Chondrocyte (in vitro differentiated cells): ENCODE measurements around the gene FAN1. TPM values are rescaled to one million over a fixed set of nuclear protein-coding genes. Genes with fewer than 3 reads are reported as not detected.
A peak's percentile ranks its signal among the peaks of the same experiment; 100 is the strongest.

Experiments
- DNase-seq: peaks from one replicate; pipeline ENCODE4 v3.0.0; 2021; ENCODE audit warnings: mixed read lengths, low spot score
- H3K27ac Mint-ChIP-seq: one replicate; pipeline ENCODE4 v1.8.0; 2021; ENCODE audit warnings: mild to moderate bottlenecking, moderate library complexity, mixed read lengths; ENCODE audit not compliant: unreplicated experiment
- H3K27me3 Mint-ChIP-seq: 2 replicates; pipeline ENCODE4 v1.8.0; 2021; ENCODE audit warnings: low read depth, mixed read lengths
- H3K36me3 Mint-ChIP-seq: 2 replicates; pipeline ENCODE4 v1.8.0; 2021; ENCODE audit warnings: low read depth, mixed read lengths
- H3K4me1 Mint-ChIP-seq: 2 replicates; pipeline ENCODE4 v1.8.0; 2021; ENCODE audit warnings: low read depth, mild to moderate bottlenecking, mixed read lengths
- H3K4me3 Mint-ChIP-seq: one replicate; pipeline ENCODE4 v1.8.0; 2021; ENCODE audit warnings: mild to moderate bottlenecking, moderate library complexity, mixed read lengths; ENCODE audit not compliant: unreplicated experiment
- H3K9me3 Mint-ChIP-seq: 2 replicates; pipeline ENCODE4 v1.8.0; 2021; ENCODE audit warnings: low read depth, mixed read lengths
- CTCF ChIP-seq: fragments of 200-600 bp; sonication (generic); IDR thresholded peaks from 2 replicates; pipeline ENCODE4 v1.5.0; 2021; ENCODE audit warnings: antibody characterized with exemption, mild to moderate bottlenecking, moderate library complexity
- total RNA-seq: library from RNA; stranded (reverse); gene quantifications from 3 replicates; pipeline ENCODE4 v1.2.1, GENCODE V29; 2021

The FAN1 gene
- total RNA-seq, 1 donor from 2014 or later = 16.3 TPM

- no peak overlapping the region for H3K27ac Mint-ChIP-seq
- H3K27me3 Mint-ChIP-seq = no peaks in the 10 kb centered on the region
- no peaks in the 10 kb centered on the region for H3K9me3 Mint-ChIP-seq
- TF ChIP-seq CTCF = no peak
- H3K4me3 Mint-ChIP-seq = no peak overlapping the region
- no peaks in the 10 kb centered on the region for H3K4me1 Mint-ChIP-seq
- H3K36me3 Mint-ChIP-seq = peaks cover 34% of the 10 kb centered on the region
- DNase-seq = no peak
Measured at GRCh38 chr15:30940359-30940758, 36.6 kb downstream of the FAN1 start.

- Mint-ChIP-seq H3K36me3 (peaks cover 38% of the 10 kb centered on the region), H3K4me3 (no peak overlapping the region), H3K9me3 (no peaks in the 10 kb centered on the region), H3K4me1 (no peaks in the 10 kb centered on the region), H3K27ac (no peak overlapping the region), H3K27me3 (no peaks in the 10 kb centered on the region)
- DNase-seq = no peak
- no peak for TF ChIP-seq CTCF
Measured at GRCh38 chr15:30941520-30941919, 37.8 kb downstream of the FAN1 start.

- peak overlapping the region; percentile 66 for H3K27ac Mint-ChIP-seq
- H3K4me1 Mint-ChIP-seq = no peaks in the 10 kb centered on the region
- H3K27me3 Mint-ChIP-seq = no peaks in the 10 kb centered on the region
- DNase-seq = no peak
- H3K9me3 Mint-ChIP-seq = no peaks in the 10 kb centered on the region
- no peak overlapping the region for H3K4me3 Mint-ChIP-seq
- H3K36me3 Mint-ChIP-seq = peaks cover 36% of the 10 kb centered on the region
- no peak for TF ChIP-seq CTCF
Measured at GRCh38 chr15:30943654-30944335, 40.1 kb downstream of the FAN1 start.

- H3K27ac Mint-ChIP-seq = no peak overlapping the region
- no peak for TF ChIP-seq CTCF
- no peak overlapping the region for H3K4me3 Mint-ChIP-seq
- peaks cover 47% of the 10 kb centered on the region for H3K36me3 Mint-ChIP-seq
- no peaks in the 10 kb centered on the region for H3K27me3 Mint-ChIP-seq
- DNase-seq = no peak
- H3K9me3 Mint-ChIP-seq = peaks cover 4% of the 10 kb centered on the region
- peaks cover 18% of the 10 kb centered on the region for H3K4me1 Mint-ChIP-seq
Measured at GRCh38 chr15:30953183-30953582, 49.5 kb downstream of the FAN1 start.

GRCh38 chr15:30953731-30954378, 50.1 kb downstream of the FAN1 start:
- Mint-ChIP-seq H3K4me3 (no peak overlapping the region), H3K9me3 (peaks cover 4% of the 10 kb centered on the region), H3K4me1 (peaks cover 18% of the 10 kb centered on the region), H3K27ac (peak overlapping the region; percentile 22), H3K27me3 (no peaks in the 10 kb centered on the region), H3K36me3 (peaks cover 47% of the 10 kb centered on the region)
- DNase-seq = no peak
- TF ChIP-seq CTCF = no peak
